Neural cell (in vitro differentiated cells): ENCODE data around the gene AK3. TPM values are rescaled to one million over a fixed set of nuclear protein-coding genes. Genes with fewer than 3 reads are reported as not detected.

Source experiments
- H2AFZ ChIP-seq: fragments of 200-600, 300-800 bp; sonication (generic), shearing (Covaris generic); 2 replicates; pipeline ENCODE4 v1.6.0; 2014; ENCODE audit warnings: low read depth, mild to moderate bottlenecking, antibody characterized with exemption, low read length, moderate library complexity
- H3F3A ChIP-seq: fragments of 200-600 bp; shearing (Covaris generic); 2 replicates; pipeline ENCODE4 v1.6.1; 2016; ENCODE audit warnings: mild to moderate bottlenecking, moderate library complexity, mixed read lengths, antibody characterized with exemption, low read length; ENCODE audit not compliant: insufficient read depth, poor library complexity, severe bottlenecking
- H3K27ac ChIP-seq: fragments of 200-600, 300-800 bp; sonication (generic), shearing (Covaris generic); 2 replicates; pipeline ENCODE4 v1.5.1; 2014; ENCODE audit warnings: mild to moderate bottlenecking, low read length, moderate library complexity
- H3K27me3 ChIP-seq: fragments of 300-800, 200-600 bp; sonication (generic), shearing (Covaris generic); 2 replicates; pipeline ENCODE4 v1.6.0; 2014; ENCODE audit warnings: mild to moderate bottlenecking, low read depth, low read length, moderate library complexity; ENCODE audit not compliant: insufficient read depth
- H3K36me3 ChIP-seq: fragments of 300-800, 200-600 bp; sonication (generic), shearing (Covaris generic); 2 replicates; pipeline ENCODE4 v1.5.1; 2014; ENCODE audit warnings: mild to moderate bottlenecking, antibody characterized with exemption, low read length, moderate library complexity; ENCODE audit not compliant: insufficient read depth
- H3K4me2 ChIP-seq: fragments of 300-800, 200-600 bp; sonication (generic), shearing (Covaris generic); 2 replicates; pipeline ENCODE4 v1.6.0; 2014; ENCODE audit warnings: mild to moderate bottlenecking, low read length
- H3K4me3 ChIP-seq: fragments of 300-800, 200-600 bp; sonication (generic), shearing (Covaris generic); 2 replicates; pipeline ENCODE4 v1.5.1; 2014; ENCODE audit warnings: mild to moderate bottlenecking, low read length, moderate library complexity
- H3K79me2 ChIP-seq: fragments of 200-600 bp; shearing (Covaris generic); replicated peaks from 2 replicates; pipeline ENCODE4 v1.6.0; 2014; ENCODE audit warnings: mild to moderate bottlenecking, low read length, moderate library complexity; ENCODE audit not compliant: insufficient read depth
- H3K9ac ChIP-seq: fragments of 300-800, 200-600 bp; sonication (generic), shearing (Covaris generic); 2 replicates; pipeline ENCODE4 v1.6.1; 2016; ENCODE audit warnings: mild to moderate bottlenecking, low read length, mixed read lengths
- H3K9me2 ChIP-seq: fragments of 200-600 bp; shearing (Covaris generic); 2 replicates; pipeline ENCODE4 v1.6.1; 2016; ENCODE audit warnings: mild to moderate bottlenecking, low read length, mixed read lengths; ENCODE audit not compliant: insufficient read depth
- H3K9me3 ChIP-seq: fragments of 200-600, 300-800 bp; sonication (generic), shearing (Covaris generic); 2 replicates; pipeline ENCODE4 v1.6.1; 2016; ENCODE audit warnings: mild to moderate bottlenecking, mixed run types, low read length, moderate library complexity, mixed read lengths
- H4K20me1 ChIP-seq: fragments of 200-600 bp; shearing (Covaris generic); 2 replicates; pipeline ENCODE4 v1.6.1; 2016; ENCODE audit warnings: mild to moderate bottlenecking, mixed run types; ENCODE audit not compliant: insufficient read depth
- CTCF ChIP-seq: fragments of 450-650 bp; IDR thresholded peaks from 2 replicates; pipeline ENCODE4 v1.5.1; 2014; ENCODE audit warnings: antibody characterized with exemption, mild to moderate bottlenecking, moderate library complexity; ENCODE audit not compliant: poor library complexity, severe bottlenecking
- EP300 ChIP-seq: fragments of 450-650 bp; conservative IDR thresholded peaks from 2 replicates; pipeline ENCODE4 v1.6.1; 2014; ENCODE audit warnings: antibody characterized with exemption, mild to moderate bottlenecking, moderate library complexity; ENCODE audit not compliant: poor library complexity, severe bottlenecking
- EZH2 ChIP-seq: fragments of 200-600, 300-800 bp; shearing (Covaris generic), sonication (generic); IDR thresholded peaks from 2 replicates; pipeline ENCODE4 v1.6.1; 2014; ENCODE audit warnings: antibody characterized with exemption, low read length, borderline replicate concordance, mild to moderate bottlenecking; ENCODE audit not compliant: insufficient read depth, poor library complexity, severe bottlenecking
- MXI1 ChIP-seq: fragments of 450-650 bp; conservative IDR thresholded peaks from 2 replicates; pipeline ENCODE4 v1.6.1; 2014; ENCODE audit warnings: antibody characterized with exemption, mild to moderate bottlenecking; ENCODE audit not compliant: poor library complexity, severe bottlenecking
- POLR2AphosphoS5 ChIP-seq: IDR thresholded peaks from 2 replicates; pipeline ENCODE4 v1.6.1; 2012
- RAD21 ChIP-seq: fragments of 450-650 bp; conservative IDR thresholded peaks from 2 replicates; pipeline ENCODE4 v1.6.1; 2014; ENCODE audit warnings: antibody characterized with exemption, mild to moderate bottlenecking, moderate library complexity
- REST ChIP-seq: IDR thresholded peaks from 2 replicates; pipeline ENCODE4 v1.6.1; 2012; ENCODE audit warnings: borderline replicate concordance
- SMC3 ChIP-seq: fragments of 450-650 bp; conservative IDR thresholded peaks from 2 replicates; pipeline ENCODE4 v1.6.1; 2014; ENCODE audit warnings: antibody characterized with exemption, mild to moderate bottlenecking, moderate library complexity; ENCODE audit not compliant: poor library complexity
- TAF1 ChIP-seq: IDR thresholded peaks from 2 replicates; pipeline ENCODE4 v1.6.1; 2012; ENCODE audit warnings: low read depth
- polyA plus RNA-seq: library from polyadenylated mRNA; depleted of rRNA; stranded (reverse); fragments of >200 nt; gene quantifications from 2 replicates; pipeline ENCODE4 v1.2.3, GENCODE V29; 2014

The AK3 gene
- polyA plus RNA-seq, 1 donor from 2014 or later: 73.7 TPM

GRCh38 chr9:4717815-4718214 lies 23.2 kb downstream of the AK3 start:
- no peak overlapping the region for H3K27ac ChIP-seq
- H4K20me1 ChIP-seq: no peaks in the 10 kb centered on the region
- no peaks in the 10 kb centered on the region for H3K27me3 ChIP-seq
- H3K9me3 ChIP-seq: no peaks in the 10 kb centered on the region
- H3K79me2 ChIP-seq: no peaks in the 10 kb centered on the region
- no peak overlapping the region for H3K9ac ChIP-seq
- H3K9me2 ChIP-seq: no peaks in the 10 kb centered on the region
- peaks cover 12% of the 10 kb centered on the region for H3K36me3 ChIP-seq
- no peak overlapping the region for H3K4me3 ChIP-seq
- no peak overlapping the region for H3K4me2 ChIP-seq
- no peaks in the 10 kb centered on the region for H3F3A ChIP-seq
- H2AFZ ChIP-seq: no peak overlapping the region
- TF ChIP-seq TAF1 (no peak), SMC3 (no peak), EP300 (no peak), EZH2 (no peak), REST (no peak), CTCF (no peak), RAD21 (no peak)

GRCh38 chr9:4716163-4716562 lies 24.8 kb downstream of the AK3 start:
- H3K79me2 ChIP-seq: no peaks in the 10 kb centered on the region
- H3K36me3 ChIP-seq: peaks cover 12% of the 10 kb centered on the region
- H3K27me3 ChIP-seq: no peaks in the 10 kb centered on the region
- H3K9me2 ChIP-seq: no peaks in the 10 kb centered on the region
- TF ChIP-seq MXI1: no peak
- no peak for TF ChIP-seq CTCF
- TF ChIP-seq SMC3: no peak
- no peak for TF ChIP-seq POLR2AphosphoS5
- TF ChIP-seq REST: no peak
- TF ChIP-seq TAF1: no peak
- no peak for TF ChIP-seq EZH2
- TF ChIP-seq RAD21: no peak
- no peak for TF ChIP-seq EP300
- no peak overlapping the region for H3K27ac ChIP-seq
- no peaks in the 10 kb centered on the region for H4K20me1 ChIP-seq
- H3K9ac ChIP-seq: no peak overlapping the region
- no peak overlapping the region for H2AFZ ChIP-seq
- no peak overlapping the region for H3K4me2 ChIP-seq
- no peak overlapping the region for H3K4me3 ChIP-seq
- no peaks in the 10 kb centered on the region for H3F3A ChIP-seq
- no peaks in the 10 kb centered on the region for H3K9me3 ChIP-seq
